ENCODE results near the gene RTN4. TPM values are rescaled to one million over a fixed set of nuclear protein-coding genes. Genes with fewer than 3 reads are reported as not detected.
"Not testable (repeated sequence)": the region's sequence is repeated elsewhere in the genome, so short reads cannot be mapped to it uniquely, and the experiment has no call there.

RTN4 gene
- total RNA-seq, 8 experiments from 2014 or later: 131 to 519 (median 248) TPM

- H3K4me1 ChIP-seq (replicated peaks in 1 of 2): no peaks in the 10 kb centered on the region
- in situ Hi-C loops (cut with MboI; ENCODE audit: low pct_unique_long_range_greater_than_20kb in 2 of 9, low sequenced_read_pairs in 9 of 9, unreplicated experiment in 9 of 9): no loop called here
- H3K27ac ChIP-seq: no peak overlapping the region
- H3K4me3 ChIP-seq: no peak overlapping the region
- peak in 2 of 8 experiments; percentile 28 to 50 for ATAC-seq (replicated peaks in 6 of 8)
Measured at GRCh38 chr2:55087501-55087900, 37.2 kb upstream of the RTN4 start.

- peak in 1 of 8 experiments; percentile 53 for ATAC-seq (replicated peaks in 6 of 8)
- 73 to 100% (median 94%) methylated on average over 2 to 4 of the region's 5 CpGs; no CpG with 5 or more reads in 1 of the 10 experiments for WGBS, 10 experiments
- no peak overlapping the region for H3K4me3 ChIP-seq
- H3K4me1 ChIP-seq (replicated peaks in 1 of 2): no peaks in the 10 kb centered on the region
- in situ Hi-C loops (cut with MboI; ENCODE audit: low pct_unique_long_range_greater_than_20kb in 2 of 9, low sequenced_read_pairs in 9 of 9, unreplicated experiment in 9 of 9): no loop called here
- H3K27ac ChIP-seq: no peak overlapping the region
Measured at GRCh38 chr2:55085113-55086040, 35.1 kb upstream of the RTN4 start.

- no peak for ATAC-seq (replicated peaks in 6 of 8)
- in situ Hi-C loops (cut with MboI; ENCODE audit: low pct_unique_long_range_greater_than_20kb in 2 of 9, low sequenced_read_pairs in 9 of 9, unreplicated experiment in 9 of 9): no loop called here
- H3K27ac ChIP-seq: no peak overlapping the region
- 37 to 100% (median 95%) methylated on average over 1 to 3 of the region's 3 CpGs; no CpG with 5 or more reads in 2 of the 10 experiments for WGBS, 10 experiments
- H3K4me1 ChIP-seq (replicated peaks in 1 of 2): no peaks in the 10 kb centered on the region
- no peak overlapping the region for H3K4me3 ChIP-seq
Measured at GRCh38 chr2:55084641-55085040, 34.4 kb upstream of the RTN4 start.

- 73 to 100% (median 94%) methylated on average over 2 to 7 of the region's 7 CpGs for WGBS, 10 experiments
- Histone ChIP-seq H3K4me1 (replicated peaks in 1 of 2) (no peaks in the 10 kb centered on the region), H3K4me3 (no peak overlapping the region), H3K27ac (no peak overlapping the region)
- ATAC-seq (replicated peaks in 6 of 8): no peak
- in situ Hi-C loops (cut with MboI; ENCODE audit: low pct_unique_long_range_greater_than_20kb in 2 of 9, low sequenced_read_pairs in 9 of 9, unreplicated experiment in 9 of 9): no loop called here
Measured at GRCh38 chr2:55080204-55080738, 30.0 kb upstream of the RTN4 start.

GRCh38 chr2:55078956-55079355, 28.7 kb upstream of the RTN4 start:
- Histone ChIP-seq H3K27ac (no peak overlapping the region), H3K4me1 (replicated peaks in 1 of 2) (no peaks in the 10 kb centered on the region), H3K4me3 (no peak overlapping the region)
- ATAC-seq (replicated peaks in 6 of 8): no peak
- in situ Hi-C loops (cut with MboI; ENCODE audit: low pct_unique_long_range_greater_than_20kb in 2 of 9, low sequenced_read_pairs in 9 of 9, unreplicated experiment in 9 of 9): no loop called here
- 55 to 100% (median 82%) methylated on average over 1 to 2 of the region's 2 CpGs for WGBS, 10 experiments

- WGBS, 10 experiments: 92 to 100% (median 100%) methylated on average over 2 to 7 of the region's 9 CpGs; no CpG with 5 or more reads in 4 of the 10 experiments
- no peaks in the 10 kb centered on the region for H3K4me1 ChIP-seq (replicated peaks in 1 of 2)
- ATAC-seq (replicated peaks in 6 of 8): no peak
- in situ Hi-C loops (cut with MboI; ENCODE audit: low pct_unique_long_range_greater_than_20kb in 2 of 9, low sequenced_read_pairs in 9 of 9, unreplicated experiment in 9 of 9): no loop called here
- H3K4me3 ChIP-seq: no peak overlapping the region
- H3K27ac ChIP-seq: no peak overlapping the region
Measured at GRCh38 chr2:55076721-55077120, 26.5 kb upstream of the RTN4 start.

GRCh38 chr2:55076019-55076418, 25.8 kb upstream of the RTN4 start:
- H3K4me1 ChIP-seq (replicated peaks in 1 of 2); ATAC-seq (replicated peaks in 6 of 8); H3K27ac ChIP-seq; H3K4me3 ChIP-seq; in situ Hi-C loops (cut with MboI; ENCODE audit: low pct_unique_long_range_greater_than_20kb in 2 of 9, low sequenced_read_pairs in 9 of 9, unreplicated experiment in 9 of 9): not testable (repeated sequence)
- 100% methylated on average over 1 of the region's 1 CpG; no CpG with 5 or more reads in 2 of the 10 experiments for WGBS, 10 experiments

- in situ Hi-C loops (cut with MboI; ENCODE audit: low pct_unique_long_range_greater_than_20kb in 2 of 9, low sequenced_read_pairs in 9 of 9, unreplicated experiment in 9 of 9): loop anchor here in 1 of 9 experiments (25.0 kb wide), 1 partner anchor 89 kb away; no protein-coding TSS in a partner anchor
- no peaks in the 10 kb centered on the region for H3K4me1 ChIP-seq (replicated peaks in 1 of 2)
- 0 to 100% (median 87%) methylated on average over 3 to 6 of the region's 6 CpGs; no CpG with 5 or more reads in 1 of the 10 experiments for WGBS, 10 experiments
- H3K27ac ChIP-seq: no peak overlapping the region
- no peak overlapping the region for H3K4me3 ChIP-seq
- ATAC-seq (replicated peaks in 6 of 8): peak in 1 of 8 experiments; percentile 90
Measured at GRCh38 chr2:55073000-55073983, 23.0 kb upstream of the RTN4 start.

GRCh38 chr2:55063713-55064323, 13.6 kb upstream of the RTN4 start:
- ATAC-seq (replicated peaks in 6 of 8): peak in 1 of 8 experiments; percentile 48
- Histone ChIP-seq H3K27ac (no peak overlapping the region), H3K4me1 (replicated peaks in 1 of 2) (no peaks in the 10 kb centered on the region), H3K4me3 (no peak overlapping the region)
- 60 to 100% (median 91%) methylated on average over 1 to 6 of the region's 6 CpGs; no CpG with 5 or more reads in 1 of the 10 experiments for WGBS, 10 experiments
- in situ Hi-C loops (cut with MboI; ENCODE audit: low pct_unique_long_range_greater_than_20kb in 2 of 9, low sequenced_read_pairs in 9 of 9, unreplicated experiment in 9 of 9): loop anchor here in 1 of 9 experiments (25.0 kb wide), 1 partner anchor 98 kb away; no protein-coding TSS in a partner anchor

GRCh38 chr2:55063226-55063625, 13.0 kb upstream of the RTN4 start:
- in situ Hi-C loops (cut with MboI; ENCODE audit: low pct_unique_long_range_greater_than_20kb in 2 of 9, low sequenced_read_pairs in 9 of 9, unreplicated experiment in 9 of 9): loop anchor here in 1 of 9 experiments (25.0 kb wide), 1 partner anchor 99 kb away; no protein-coding TSS in a partner anchor
- H3K4me1 ChIP-seq (replicated peaks in 1 of 2): no peaks in the 10 kb centered on the region
- H3K4me3 ChIP-seq: no peak overlapping the region
- ATAC-seq (replicated peaks in 6 of 8): peak in 2 of 8 experiments; percentile 30 to 35
- no peak overlapping the region for H3K27ac ChIP-seq
- WGBS, 10 experiments: 38 to 95% (median 78%) methylated on average over 1 to 6 of the region's 6 CpGs; no CpG with 5 or more reads in 2 of the 10 experiments

GRCh38 chr2:55062754-55063153, 12.5 kb upstream of the RTN4 start:
- Histone ChIP-seq H3K4me3 (no peak overlapping the region), H3K4me1 (replicated peaks in 1 of 2) (no peaks in the 10 kb centered on the region), H3K27ac (no peak overlapping the region)
- in situ Hi-C loops (cut with MboI; ENCODE audit: low pct_unique_long_range_greater_than_20kb in 2 of 9, low sequenced_read_pairs in 9 of 9, unreplicated experiment in 9 of 9): loop anchor here in 1 of 9 experiments (25.0 kb wide), 1 partner anchor 100 kb away; no protein-coding TSS in a partner anchor
- WGBS, 10 experiments: 44 to 100% (median 78%) methylated on average over 1 of the region's 1 CpG; no CpG with 5 or more reads in 3 of the 10 experiments
- ATAC-seq (replicated peaks in 6 of 8): no peak

All from motor neuron (in vitro differentiated cells).